Neural progenitor cell (in vitro differentiated cells): ENCODE results near the gene TMEM164.
"Not testable (repeated sequence)": the region's sequence is repeated elsewhere in the genome, so short reads cannot be mapped to it uniquely, and the experiment has no call there.

Experiments
- EZH2 ChIP-seq: fragments of 200-600 bp; sonication (generic); IDR thresholded peaks from 2 replicates; pipeline ENCODE4 v1.6.1; 2017; ENCODE audit warnings: antibody characterized with exemption, mild to moderate bottlenecking, moderate library complexity
- TF ChIP-seq, protein P1 (sequence below): fragments of 200-600 bp; sonication (generic); IDR thresholded peaks from 2 replicates; pipeline ENCODE4 v1.5.1; 2017; ENCODE audit warnings: antibody characterized with exemption, mild to moderate bottlenecking

DNA sequence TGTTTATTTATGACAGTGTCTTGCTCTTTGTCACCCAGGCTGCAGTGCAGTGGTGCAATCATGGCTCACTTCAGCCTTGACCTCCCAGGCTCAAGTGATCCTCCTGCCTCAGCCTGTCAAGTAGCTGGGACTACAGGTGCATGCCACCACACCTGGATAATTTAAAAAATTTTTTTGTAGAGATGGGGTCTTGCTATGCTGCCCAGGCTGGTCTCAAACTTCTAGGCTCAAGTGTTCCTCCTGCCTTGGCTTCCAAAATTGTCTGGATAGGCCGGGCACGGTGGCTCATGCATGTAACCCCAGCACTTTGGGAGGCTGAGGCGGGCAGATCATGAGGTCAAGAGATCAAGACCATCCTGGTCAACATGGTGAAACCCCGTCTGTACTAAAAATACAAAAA is 32.1 kb upstream of the TMEM164 start:
- TF ChIP-seq, protein P1, sequence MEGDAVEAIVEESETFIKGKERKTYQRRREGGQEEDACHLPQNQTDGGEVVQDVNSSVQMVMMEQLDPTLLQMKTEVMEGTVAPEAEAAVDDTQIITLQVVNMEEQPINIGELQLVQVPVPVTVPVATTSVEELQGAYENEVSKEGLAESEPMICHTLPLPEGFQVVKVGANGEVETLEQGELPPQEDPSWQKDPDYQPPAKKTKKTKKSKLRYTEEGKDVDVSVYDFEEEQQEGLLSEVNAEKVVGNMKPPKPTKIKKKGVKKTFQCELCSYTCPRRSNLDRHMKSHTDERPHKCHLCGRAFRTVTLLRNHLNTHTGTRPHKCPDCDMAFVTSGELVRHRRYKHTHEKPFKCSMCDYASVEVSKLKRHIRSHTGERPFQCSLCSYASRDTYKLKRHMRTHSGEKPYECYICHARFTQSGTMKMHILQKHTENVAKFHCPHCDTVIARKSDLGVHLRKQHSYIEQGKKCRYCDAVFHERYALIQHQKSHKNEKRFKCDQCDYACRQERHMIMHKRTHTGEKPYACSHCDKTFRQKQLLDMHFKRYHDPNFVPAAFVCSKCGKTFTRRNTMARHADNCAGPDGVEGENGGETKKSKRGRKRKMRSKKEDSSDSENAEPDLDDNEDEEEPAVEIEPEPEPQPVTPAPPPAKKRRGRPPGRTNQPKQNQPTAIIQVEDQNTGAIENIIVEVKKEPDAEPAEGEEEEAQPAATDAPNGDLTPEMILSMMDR: not testable (repeated sequence)
- not testable (repeated sequence) for TF ChIP-seq EZH2
